AG20443 (cell line): Measurements from ENCODE around the gene CMSS1.
A peak's percentile ranks its signal among the peaks of the same experiment; 100 is the strongest.

Source experiments
- DNase-seq: peaks from one replicate; pipeline ENCODE4 v3.0.0; 2012; ENCODE audit warnings: low spot score, mixed read lengths

The CMSS1 gene

GRCh38 chr3:99997293-99997692 is 179.6 kb downstream of the CMSS1 start:
- DNase-seq: no peak

- DNase-seq: peak; percentile 71
These were observed 181.9 kb downstream of the CMSS1 start for GRCh38 chr3:99999536-99999935.

- no peak for DNase-seq
These were observed 183.4 kb downstream of the CMSS1 start for GRCh38 chr3:100001083-100001482.

- DNase-seq: no peak
These were observed 184.0 kb downstream of the CMSS1 start for GRCh38 chr3:100001526-100002270.

GRCh38 chr3:100002599-100003350 is 185.1 kb downstream of the CMSS1 start:
- DNase-seq: peak; percentile 72

- no peak for DNase-seq
These were observed 186.2 kb downstream of the CMSS1 start for GRCh38 chr3:100003609-100004503.

GRCh38 chr3:100004931-100005330 is 187.3 kb downstream of the CMSS1 start:
- no peak for DNase-seq

- no peak for DNase-seq
These were observed 188.2 kb downstream of the CMSS1 start for GRCh38 chr3:100005665-100006393.

GRCh38 chr3:100006570-100007271 is 189.1 kb downstream of the CMSS1 start:
- DNase-seq: peak; percentile 25

GRCh38 chr3:100007313-100007712 is 189.7 kb downstream of the CMSS1 start:
- DNase-seq: no peak

- DNase-seq: no peak
These were observed 190.5 kb downstream of the CMSS1 start for GRCh38 chr3:100008081-100008698.

GRCh38 chr3:100009276-100010086 is 191.8 kb downstream of the CMSS1 start:
- DNase-seq: no peak

- no peak for DNase-seq
These were observed 192.4 kb downstream of the CMSS1 start for GRCh38 chr3:100010087-100010417.

- DNase-seq: no peak
These were observed 201.1 kb downstream of the CMSS1 start for GRCh38 chr3:100018806-100019205.

- DNase-seq: no peak
These were observed 202.1 kb downstream of the CMSS1 start for GRCh38 chr3:100019719-100020118.

GRCh38 chr3:100020876-100021644 is 203.4 kb downstream of the CMSS1 start:
- peak; percentile 28 for DNase-seq

GRCh38 chr3:100022506-100022905 is 204.8 kb downstream of the CMSS1 start:
- no peak for DNase-seq

- peak; percentile 56 for DNase-seq
These were observed 205.5 kb downstream of the CMSS1 start for GRCh38 chr3:100023150-100023549.

GRCh38 chr3:100023595-100023994 is 205.9 kb downstream of the CMSS1 start:
- DNase-seq: no peak
